Fibroblast of pulmonary artery (primary cell): ENCODE measurements around the gene GIMAP8.

Experiments
- DNase-seq: peaks from one replicate; pipeline ENCODE4 v3.0.0-alpha.2; 2010; ENCODE audit warnings: low read depth
- H3K4me3 ChIP-seq: replicated peaks from 2 replicates; pipeline ENCODE4 v1.5.1; 2011; ENCODE audit warnings: low read depth, mild to moderate bottlenecking, control low read depth, low read length, moderate library complexity
- TF ChIP-seq, protein P1 (sequence below): IDR thresholded peaks from 2 replicates; pipeline ENCODE4 v1.5.1; 2011; ENCODE audit warnings: mild to moderate bottlenecking, control low read depth, low read length, inconsistent platforms; ENCODE audit errors: missing control alignments

GIMAP8 gene

DNA sequence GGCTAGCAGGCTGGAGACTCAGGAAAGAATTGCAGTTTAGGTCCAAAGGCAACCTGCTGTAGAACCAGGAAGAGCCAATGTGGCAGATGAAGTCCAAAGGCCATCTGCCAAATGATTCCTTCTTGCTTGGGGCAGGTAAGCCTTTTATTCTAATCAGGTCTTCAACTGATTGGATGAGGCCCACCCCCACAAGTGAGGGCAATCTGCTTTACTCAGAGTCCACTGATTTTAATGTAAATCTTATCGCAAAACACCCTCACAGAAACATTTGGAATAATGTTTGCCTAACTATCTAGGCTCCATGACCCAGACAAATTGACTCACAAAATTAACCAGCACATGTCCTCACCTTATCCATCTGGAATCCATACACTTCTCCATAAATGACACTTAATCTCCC is 7.8 kb downstream of the GIMAP8 start:
- TF ChIP-seq, protein P1, sequence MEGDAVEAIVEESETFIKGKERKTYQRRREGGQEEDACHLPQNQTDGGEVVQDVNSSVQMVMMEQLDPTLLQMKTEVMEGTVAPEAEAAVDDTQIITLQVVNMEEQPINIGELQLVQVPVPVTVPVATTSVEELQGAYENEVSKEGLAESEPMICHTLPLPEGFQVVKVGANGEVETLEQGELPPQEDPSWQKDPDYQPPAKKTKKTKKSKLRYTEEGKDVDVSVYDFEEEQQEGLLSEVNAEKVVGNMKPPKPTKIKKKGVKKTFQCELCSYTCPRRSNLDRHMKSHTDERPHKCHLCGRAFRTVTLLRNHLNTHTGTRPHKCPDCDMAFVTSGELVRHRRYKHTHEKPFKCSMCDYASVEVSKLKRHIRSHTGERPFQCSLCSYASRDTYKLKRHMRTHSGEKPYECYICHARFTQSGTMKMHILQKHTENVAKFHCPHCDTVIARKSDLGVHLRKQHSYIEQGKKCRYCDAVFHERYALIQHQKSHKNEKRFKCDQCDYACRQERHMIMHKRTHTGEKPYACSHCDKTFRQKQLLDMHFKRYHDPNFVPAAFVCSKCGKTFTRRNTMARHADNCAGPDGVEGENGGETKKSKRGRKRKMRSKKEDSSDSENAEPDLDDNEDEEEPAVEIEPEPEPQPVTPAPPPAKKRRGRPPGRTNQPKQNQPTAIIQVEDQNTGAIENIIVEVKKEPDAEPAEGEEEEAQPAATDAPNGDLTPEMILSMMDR = no peak
- no peak for DNase-seq

GRCh38 chr7:150458756-150459155 is 8.3 kb downstream of the GIMAP8 start:
- TF ChIP-seq, protein P1 = no peak
- H3K4me3 ChIP-seq = no peak overlapping the region
- no peak for DNase-seq

More for the DNA sequence above, 7.8 kb downstream of the GIMAP8 start:
- H3K4me3 ChIP-seq = no peak overlapping the region

DNA sequence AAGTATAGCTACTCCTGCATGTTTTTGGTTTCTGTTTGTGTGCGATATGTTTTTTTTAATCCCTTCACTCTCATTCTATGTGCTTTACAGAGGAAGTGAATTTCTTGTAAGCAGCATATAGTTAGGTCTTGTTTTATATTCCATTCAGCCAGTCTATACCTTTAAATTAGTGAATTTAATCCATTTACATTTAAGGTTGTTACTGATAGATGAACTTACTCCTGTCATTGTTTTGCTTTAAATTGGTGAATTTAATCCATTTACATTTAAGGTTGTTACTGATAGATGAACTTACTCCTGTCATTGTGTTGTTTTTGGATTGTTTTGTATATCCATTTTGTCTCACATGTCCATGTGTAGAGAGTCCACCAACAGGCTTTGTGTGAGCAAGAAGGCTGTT is 11.1 kb downstream of the GIMAP8 start:
- no peak overlapping the region for H3K4me3 ChIP-seq
- DNase-seq = no peak
- TF ChIP-seq, protein P1 = no peak

- no peak overlapping the region for H3K4me3 ChIP-seq
- TF ChIP-seq, protein P1 = no peak
- DNase-seq = no peak
Observed at GRCh38 chr7:150462413-150462812, 12.0 kb downstream of the GIMAP8 start.

- TF ChIP-seq, protein P1 = no peak
- H3K4me3 ChIP-seq = no peak overlapping the region
- DNase-seq = no peak
Observed at GRCh38 chr7:150463461-150463860, 13.0 kb downstream of the GIMAP8 start.

DNA sequence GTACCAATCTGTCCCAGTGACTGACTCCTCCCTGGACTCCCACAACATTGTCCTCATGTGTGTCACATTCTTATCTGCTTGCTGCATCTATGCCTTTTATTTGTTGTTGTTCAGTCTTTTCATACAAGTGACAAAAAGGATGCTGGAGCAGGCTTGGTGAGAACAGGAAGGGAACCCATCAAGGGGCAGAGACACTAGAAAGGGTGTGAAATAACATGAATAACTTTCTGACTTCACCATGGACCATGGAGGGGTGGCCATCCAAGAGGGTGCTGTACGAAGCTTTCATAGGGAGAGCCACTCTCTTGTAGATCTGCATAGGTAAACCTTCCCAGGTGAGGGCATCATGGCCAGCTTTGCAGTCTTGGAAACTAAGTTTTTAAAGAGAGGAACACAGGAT is 14.5 kb downstream of the GIMAP8 start:
- DNase-seq = no peak
- TF ChIP-seq, protein P1 = no peak
- H3K4me3 ChIP-seq = no peak overlapping the region

DNA sequence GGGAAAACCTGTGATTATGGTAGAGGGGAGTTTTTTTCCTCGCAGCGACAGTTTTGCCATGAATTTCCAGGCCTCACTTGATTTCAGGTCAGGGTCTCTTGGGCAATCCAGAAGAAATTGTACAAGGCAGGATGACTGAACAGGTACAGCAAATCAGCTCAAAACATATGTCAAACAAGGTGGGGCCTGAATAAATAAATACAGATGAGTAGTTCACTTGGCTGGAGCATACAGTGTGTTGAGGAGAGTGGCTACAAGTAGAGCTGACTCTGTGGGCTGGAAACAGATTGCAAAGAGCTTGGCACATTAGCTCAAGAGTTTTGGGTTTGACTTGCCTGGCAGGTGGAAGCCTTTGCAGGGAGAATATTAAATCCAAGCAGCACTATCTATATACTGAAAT is 15.0 kb downstream of the GIMAP8 start:
- H3K4me3 ChIP-seq = no peak overlapping the region
- TF ChIP-seq, protein P1 = no peak
- no peak for DNase-seq
